NB4 (cell line): ENCODE measurements around the gene IQGAP2.

ENCODE experiments used
- POLR2A ChIP-seq: IDR thresholded peaks from 2 replicates; pipeline ENCODE4 v1.6.1; 2011; ENCODE audit warnings: mild to moderate bottlenecking; ENCODE audit not compliant: insufficient read length; ENCODE audit errors: extremely low read depth
- TF ChIP-seq, protein P1 (sequence below): IDR thresholded peaks from one replicate; pipeline ENCODE4 v1.5.1; 2012; ENCODE audit warnings: low read depth, low read length

GRCh38 chr5:76634661-76635060 lies 231.6 kb downstream of the IQGAP2 start:
- no peak for TF ChIP-seq POLR2A
- TF ChIP-seq, protein P1, sequence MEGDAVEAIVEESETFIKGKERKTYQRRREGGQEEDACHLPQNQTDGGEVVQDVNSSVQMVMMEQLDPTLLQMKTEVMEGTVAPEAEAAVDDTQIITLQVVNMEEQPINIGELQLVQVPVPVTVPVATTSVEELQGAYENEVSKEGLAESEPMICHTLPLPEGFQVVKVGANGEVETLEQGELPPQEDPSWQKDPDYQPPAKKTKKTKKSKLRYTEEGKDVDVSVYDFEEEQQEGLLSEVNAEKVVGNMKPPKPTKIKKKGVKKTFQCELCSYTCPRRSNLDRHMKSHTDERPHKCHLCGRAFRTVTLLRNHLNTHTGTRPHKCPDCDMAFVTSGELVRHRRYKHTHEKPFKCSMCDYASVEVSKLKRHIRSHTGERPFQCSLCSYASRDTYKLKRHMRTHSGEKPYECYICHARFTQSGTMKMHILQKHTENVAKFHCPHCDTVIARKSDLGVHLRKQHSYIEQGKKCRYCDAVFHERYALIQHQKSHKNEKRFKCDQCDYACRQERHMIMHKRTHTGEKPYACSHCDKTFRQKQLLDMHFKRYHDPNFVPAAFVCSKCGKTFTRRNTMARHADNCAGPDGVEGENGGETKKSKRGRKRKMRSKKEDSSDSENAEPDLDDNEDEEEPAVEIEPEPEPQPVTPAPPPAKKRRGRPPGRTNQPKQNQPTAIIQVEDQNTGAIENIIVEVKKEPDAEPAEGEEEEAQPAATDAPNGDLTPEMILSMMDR = no peak
